ENCODE data around the gene WNT1. TPM values are rescaled to one million over a fixed set of nuclear protein-coding genes. Genes with fewer than 3 reads are reported as not detected.

The WNT1 gene
- total and polyA plus RNA-seq, 2 of the 4 experiments (the other 2 are of a cell fraction): not detected

GRCh38 chr12:48933664-48934311, 44.3 kb upstream of the WNT1 start:
- no peak overlapping the region for H2BK120ac ChIP-seq (ENCODE audit: low read depth, low read length)
- no peaks in the 10 kb centered on the region for H3K27me3 ChIP-seq (ENCODE audit: control insufficient read depth, insufficient read depth, low read length)
- ATAC-seq (ENCODE audit: low read depth) (no peak), DNase-seq (no peak)
- H4K8ac ChIP-seq (ENCODE audit: low read depth in 2 of 2, low read length in 2 of 2): no peak overlapping the region
- ChIA-PET CTCF (interaction anchor here (0.9 kb wide), 1 partner anchor 30 kb away, joined by 4 read pairs; a partner anchor contains a TSS), POLR2A (ENCODE audit: unreplicated experiment) (interaction anchor here (0.6 kb wide), 2 partner anchors 16 to 83 kb away, joined by 3 to 9 read pairs; no protein-coding TSS in a partner anchor)
- no peak overlapping the region for H3K9ac ChIP-seq (ENCODE audit: low read depth, low read length)
- H2AK5ac ChIP-seq (ENCODE audit: low read depth, low read length): no peak overlapping the region
- H3K4me1 ChIP-seq (ENCODE audit: control insufficient read depth, insufficient read depth, low read length): peaks cover 11% of the 10 kb centered on the region
- no peak overlapping the region for H2AK9ac ChIP-seq (replicated peaks; ENCODE audit: low read depth, low read length, poor library complexity)
- dilution Hi-C loops (cut with HindIII; ENCODE audit: low sequenced_read_pairs, unreplicated experiment): no loop called here
- no peak overlapping the region for H3K23ac ChIP-seq (ENCODE audit: low read depth, low read length)
- H3K27ac ChIP-seq (ENCODE audit: insufficient read depth, low read length): no peak overlapping the region
- no peak overlapping the region for H2BK15ac ChIP-seq (ENCODE audit: low read depth, low read length)
- no peak overlapping the region for H4K91ac ChIP-seq (ENCODE audit: insufficient read depth, low read depth, low read length)
- WGBS, 2 experiments (ENCODE audit: extremely low coverage in 2 of 2, insufficient read length in 1 of 2): 100% methylated on average over 1 of the region's 9 CpGs; no CpG with 5 or more reads in 1 of the 2 experiments
- H2BK20ac ChIP-seq (ENCODE audit: low read depth, low read length): no peak overlapping the region
- no peak overlapping the region for H3K4me2 ChIP-seq (ENCODE audit: low read depth, low read length)
- H3K4ac ChIP-seq (ENCODE audit: low read depth, low read length): no peak overlapping the region
- BruUV-seq (replicated peaks): no TSS peak
- H2BK5ac ChIP-seq (ENCODE audit: low read depth, low read length, poor library complexity, severe bottlenecking): no peak overlapping the region
- H3K18ac ChIP-seq (ENCODE audit: low read depth, low read length): no peak overlapping the region
- TF ChIP-seq MAFK (IDR thresholded peaks at IDR 0.05; ENCODE audit: low read depth, low read length) (no peak), MXI1 (IDR thresholded peaks at IDR 0.05; ENCODE audit: borderline replicate concordance, low read depth, low read length) (no peak), POLR2A (IDR thresholded peaks at IDR 0.05; ENCODE audit: low read depth, low read length) (no peak), NFE2L2 (IDR thresholded peaks at IDR 0.05; ENCODE audit: low read depth, low read length) (no peak), FOS (IDR thresholded peaks at IDR 0.05; ENCODE audit: low read depth, low read length) (no peak), ELK1 (IDR thresholded peaks at IDR 0.05; ENCODE audit: borderline replicate concordance, low read depth, low read length) (no peak), USF2 (IDR thresholded peaks at IDR 0.05; ENCODE audit: low read depth, low read length) (no peak), CHD1 (IDR thresholded peaks at IDR 0.05; ENCODE audit: low read depth, low read length) (no peak), RAD21 (IDR thresholded peaks at IDR 0.05; ENCODE audit: low read length) (no peak), RFX5 (IDR thresholded peaks at IDR 0.05; ENCODE audit: low read depth, low read length) (no peak), MAZ (IDR thresholded peaks at IDR 0.05; ENCODE audit: borderline replicate concordance, low read depth, low read length) (no peak)
- TF ChIP-seq, protein P1, sequence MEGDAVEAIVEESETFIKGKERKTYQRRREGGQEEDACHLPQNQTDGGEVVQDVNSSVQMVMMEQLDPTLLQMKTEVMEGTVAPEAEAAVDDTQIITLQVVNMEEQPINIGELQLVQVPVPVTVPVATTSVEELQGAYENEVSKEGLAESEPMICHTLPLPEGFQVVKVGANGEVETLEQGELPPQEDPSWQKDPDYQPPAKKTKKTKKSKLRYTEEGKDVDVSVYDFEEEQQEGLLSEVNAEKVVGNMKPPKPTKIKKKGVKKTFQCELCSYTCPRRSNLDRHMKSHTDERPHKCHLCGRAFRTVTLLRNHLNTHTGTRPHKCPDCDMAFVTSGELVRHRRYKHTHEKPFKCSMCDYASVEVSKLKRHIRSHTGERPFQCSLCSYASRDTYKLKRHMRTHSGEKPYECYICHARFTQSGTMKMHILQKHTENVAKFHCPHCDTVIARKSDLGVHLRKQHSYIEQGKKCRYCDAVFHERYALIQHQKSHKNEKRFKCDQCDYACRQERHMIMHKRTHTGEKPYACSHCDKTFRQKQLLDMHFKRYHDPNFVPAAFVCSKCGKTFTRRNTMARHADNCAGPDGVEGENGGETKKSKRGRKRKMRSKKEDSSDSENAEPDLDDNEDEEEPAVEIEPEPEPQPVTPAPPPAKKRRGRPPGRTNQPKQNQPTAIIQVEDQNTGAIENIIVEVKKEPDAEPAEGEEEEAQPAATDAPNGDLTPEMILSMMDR (conservative IDR thresholded peaks at IDR 0.05; ENCODE audit: low read depth, low read length): no peak
- no peak overlapping the region for H3K14ac ChIP-seq (replicated peaks; ENCODE audit: low read depth, low read length)
- H4K5ac ChIP-seq (ENCODE audit: low read depth, low read length): no peak overlapping the region
- H3K56ac ChIP-seq (ENCODE audit: extremely low read depth, insufficient read depth, low read length): no peak overlapping the region
- intact Hi-C loops (cut with micrococcal nuclease): no loop called here
- H3K79me1 ChIP-seq (ENCODE audit: low read depth in 1 of 2, low read length in 2 of 2): peaks cover 16 to 64% of the 10 kb centered on the region in 2 experiments; a peak in 3 of 4 replicates
- peaks cover 48% of the 10 kb centered on the region for H3K36me3 ChIP-seq (ENCODE audit: control insufficient read depth, insufficient read depth, low read length)
- in situ Hi-C loops (cut with MboI; ENCODE audit: low sequenced_read_pairs): no loop called here
- H4K20me1 ChIP-seq (ENCODE audit: insufficient read depth, low read length): peaks cover 39% of the 10 kb centered on the region
- H3K4me3 ChIP-seq (ENCODE audit: insufficient read depth, low read depth, low read length): no peak overlapping the region
- H3K9me1 ChIP-seq (ENCODE audit: insufficient read depth, low read length): peaks cover 8% of the 10 kb centered on the region
- H2AFZ ChIP-seq (replicated peaks; ENCODE audit: low read length, poor library complexity): no peak overlapping the region
- H3K9me3 ChIP-seq (ENCODE audit: control insufficient read depth, insufficient read depth, low read length): no peaks in the 10 kb centered on the region

Measured in IMR-90 (cell line).